Esophagus muscularis mucosa (tissue), 4 donors: Measurements from ENCODE around the gene PARD6G. TPM values are rescaled to one million over a fixed set of nuclear protein-coding genes. Genes with fewer than 3 reads are reported as not detected.

Experiments used
- DNase-seq: peaks from one replicate; pipeline ENCODE4 v3.0.0-alpha.2; 2017; ENCODE audit errors: extremely low spot score
- H3K27ac ChIP-seq, 4 donors: fragments of 200-600 bp; sonication (generic); replicated peaks in 1 of 4; 1 replicate in 3 of 4; 2 replicates in 1 of 4; pipeline ENCODE4 v1.5.1; 2016 to 2019; ENCODE audit warnings: mild to moderate bottlenecking in 1 of 4
- H3K27me3 ChIP-seq, 4 donors: fragments of 200-600 bp; sonication (generic); one replicate each; pipeline versions ENCODE4 v1.5.1 to v1.6.0; 2016 to 2019
- H3K36me3 ChIP-seq, 4 donors: fragments of 200-600 bp; sonication (generic); one replicate each; pipeline ENCODE4 v1.5.1; 2016 to 2019
- H3K4me1 ChIP-seq, 4 donors: fragments of 200-600 bp; sonication (generic); one replicate each; pipeline ENCODE4 v1.5.1; 2016 to 2019
- H3K4me3 ChIP-seq, 4 donors: fragments of 200-600 bp; sonication (generic); 1 replicate in 2 of 4; 2 replicates in 2 of 4; pipeline ENCODE4 v1.5.1; 2016 to 2019; ENCODE audit warnings: mild to moderate bottlenecking in 4 of 4, moderate library complexity in 1 of 4
- H3K9me3 ChIP-seq, 4 donors: fragments of 200-600 bp; sonication (generic); 1 replicate in 3 of 4; 2 replicates in 1 of 4; pipeline ENCODE4 v1.5.1; 2016 to 2019
- EP300 ChIP-seq: sonication (generic); formaldehyde crosslinking; IDR thresholded peaks from one replicate; pipeline ENCODE4 v1.6.1; 2017; ENCODE audit warnings: antibody characterized with exemption
- POLR2A ChIP-seq: fragments of 450-650 bp; IDR thresholded peaks from one replicate; pipeline ENCODE4 v1.6.1; 2017; ENCODE audit warnings: antibody characterized with exemption, moderate library complexity, mild to moderate bottlenecking, low read depth
- POLR2AphosphoS5 ChIP-seq, 2 donors: sonication (generic); formaldehyde crosslinking; IDR thresholded peaks; one replicate each; pipeline ENCODE4 v1.6.1; 2017; ENCODE audit warnings: antibody characterized with exemption in 2 of 2
- WGBS: methylation state at CpG from one replicate; pipeline ENCODE4 v1.1.5; 2018; 5-methylcytosine and 5-hydroxymethylcytosine counted together
- intact Hi-C: fragments of 100-400 bp; cut with DNase I; formaldehyde crosslinking; loops from one replicate; pipeline ENCODE4 v1.15.1; 2023
- total RNA-seq, 4 donors: library from RNA; depleted of rRNA; stranded (reverse); fragments of >200 nt; gene quantifications; one replicate each; pipeline versions ENCODE4 v1.1.0 to v1.2.1, GENCODE V29; 2016
- TF ChIP-seq, protein P1 (sequence below), 3 experiments: fragments of 200-600 bp in 2 of 3; fragments of 450-650 bp in 1 of 3; sonication (generic) in 2 of 3; IDR thresholded peaks; one replicate each; pipeline ENCODE4 v1.5.1; 2017 to 2019; ENCODE audit warnings: antibody characterized with exemption in 3 of 3, mild to moderate bottlenecking in 2 of 3, moderate library complexity in 1 of 3

PARD6G gene
- total RNA-seq, 4 donors from 2014 or later, result 5.4 to 11.3 (median 10.4) TPM

DNA sequence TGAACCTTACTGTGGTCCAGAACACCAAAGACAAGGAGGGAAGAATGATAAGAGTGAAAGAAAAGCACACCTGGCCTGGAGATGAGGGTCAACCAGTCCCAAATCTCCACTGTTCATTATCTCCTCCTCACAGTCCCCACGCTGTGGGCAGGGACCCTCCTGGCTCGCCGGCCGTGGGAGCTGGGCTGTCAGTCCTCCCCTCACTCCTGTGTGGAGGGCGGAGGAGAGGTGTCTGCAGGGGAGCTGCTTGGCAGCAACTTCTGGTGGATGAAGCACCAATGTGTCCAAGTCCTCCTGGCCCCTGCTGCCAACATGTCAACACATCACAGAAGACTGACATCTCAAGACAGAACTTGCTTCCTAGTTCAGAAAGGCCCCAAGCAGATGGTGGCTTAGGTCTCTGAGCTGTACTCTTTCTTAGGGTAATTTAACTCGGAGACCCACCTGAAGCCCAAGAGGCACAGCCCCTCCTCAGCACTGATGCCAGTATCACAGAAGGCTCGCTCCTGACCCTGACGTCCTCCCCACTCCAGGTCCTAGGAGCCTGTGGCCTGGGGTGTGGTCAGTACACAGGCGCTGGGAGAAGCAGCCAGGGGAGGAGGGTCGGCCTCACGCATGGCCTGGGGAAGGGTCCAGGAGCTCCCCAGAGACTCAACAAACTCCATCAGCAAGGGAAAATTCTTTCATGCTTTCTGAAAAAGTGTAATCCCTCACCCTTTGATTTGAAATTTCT is 54.5 kb downstream of the PARD6G start:
- no peak for DNase-seq
- WGBS, result 90% methylated on average over 8 of the region's 11 CpGs
- Histone ChIP-seq H3K4me3 (no peak overlapping the region), H3K9me3 (no peaks in the 10 kb centered on the region), H3K27ac (no peak overlapping the region), H3K36me3 (no peaks in the 10 kb centered on the region), H3K4me1 (no peaks in the 10 kb centered on the region), H3K27me3 (no peaks in the 10 kb centered on the region)
- TF ChIP-seq, protein P1, sequence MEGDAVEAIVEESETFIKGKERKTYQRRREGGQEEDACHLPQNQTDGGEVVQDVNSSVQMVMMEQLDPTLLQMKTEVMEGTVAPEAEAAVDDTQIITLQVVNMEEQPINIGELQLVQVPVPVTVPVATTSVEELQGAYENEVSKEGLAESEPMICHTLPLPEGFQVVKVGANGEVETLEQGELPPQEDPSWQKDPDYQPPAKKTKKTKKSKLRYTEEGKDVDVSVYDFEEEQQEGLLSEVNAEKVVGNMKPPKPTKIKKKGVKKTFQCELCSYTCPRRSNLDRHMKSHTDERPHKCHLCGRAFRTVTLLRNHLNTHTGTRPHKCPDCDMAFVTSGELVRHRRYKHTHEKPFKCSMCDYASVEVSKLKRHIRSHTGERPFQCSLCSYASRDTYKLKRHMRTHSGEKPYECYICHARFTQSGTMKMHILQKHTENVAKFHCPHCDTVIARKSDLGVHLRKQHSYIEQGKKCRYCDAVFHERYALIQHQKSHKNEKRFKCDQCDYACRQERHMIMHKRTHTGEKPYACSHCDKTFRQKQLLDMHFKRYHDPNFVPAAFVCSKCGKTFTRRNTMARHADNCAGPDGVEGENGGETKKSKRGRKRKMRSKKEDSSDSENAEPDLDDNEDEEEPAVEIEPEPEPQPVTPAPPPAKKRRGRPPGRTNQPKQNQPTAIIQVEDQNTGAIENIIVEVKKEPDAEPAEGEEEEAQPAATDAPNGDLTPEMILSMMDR (IDR thresholded peaks at IDR 0.05), result no peak
- TF ChIP-seq EP300 (no peak), POLR2AphosphoS5 (IDR thresholded peaks at IDR 0.05) (no peak), POLR2A (no peak)
- intact Hi-C loops, result no loop called here

DNA sequence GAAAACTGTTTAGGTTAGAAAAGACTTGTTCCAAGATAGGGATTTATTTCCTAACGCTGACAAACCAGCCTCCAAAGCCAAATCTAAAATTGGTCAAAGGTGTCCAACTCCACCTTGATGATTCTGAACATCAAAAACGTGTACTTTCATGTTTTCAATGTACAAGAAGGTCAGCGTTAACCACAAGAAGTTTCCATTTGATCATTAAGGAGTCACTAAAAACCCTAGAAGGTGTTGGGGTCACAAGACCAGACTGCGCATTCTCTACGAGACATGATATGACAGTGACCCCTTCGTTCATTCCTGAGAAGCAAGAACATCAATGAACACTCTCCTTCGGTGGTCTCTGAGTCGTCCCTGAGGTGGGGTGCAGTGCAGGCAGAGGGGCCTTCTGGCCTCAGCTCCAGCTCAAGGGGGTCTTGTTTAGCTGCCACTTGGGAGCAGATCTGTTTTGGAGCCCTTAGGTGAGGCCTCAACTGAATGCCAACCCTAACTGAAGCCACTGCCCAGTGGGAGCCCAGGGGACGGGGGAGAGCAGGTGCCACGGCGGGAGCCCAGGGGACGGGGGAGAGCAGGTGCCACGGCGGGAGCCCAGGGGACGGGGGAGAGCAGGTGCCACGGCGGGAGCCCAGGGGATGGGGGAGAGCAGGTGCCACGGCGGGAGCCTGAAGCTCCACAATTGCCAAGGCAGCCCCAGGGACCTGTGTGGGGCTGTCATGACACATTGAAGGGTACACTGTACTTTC is 55.2 kb downstream of the PARD6G start:
- Histone ChIP-seq H3K9me3 (no peaks in the 10 kb centered on the region), H3K4me3 (no peak overlapping the region), H3K27me3 (no peaks in the 10 kb centered on the region), H3K36me3 (no peaks in the 10 kb centered on the region), H3K4me1 (no peaks in the 10 kb centered on the region), H3K27ac (no peak overlapping the region)
- no peak for TF ChIP-seq POLR2AphosphoS5 (IDR thresholded peaks at IDR 0.05)
- no peak for TF ChIP-seq POLR2A
- TF ChIP-seq, protein P1 (IDR thresholded peaks at IDR 0.05), result no peak
- no peak for TF ChIP-seq EP300
- 91% methylated on average over 17 of the region's 19 CpGs for WGBS
- no peak for DNase-seq
- intact Hi-C loops, result no loop called here

DNA sequence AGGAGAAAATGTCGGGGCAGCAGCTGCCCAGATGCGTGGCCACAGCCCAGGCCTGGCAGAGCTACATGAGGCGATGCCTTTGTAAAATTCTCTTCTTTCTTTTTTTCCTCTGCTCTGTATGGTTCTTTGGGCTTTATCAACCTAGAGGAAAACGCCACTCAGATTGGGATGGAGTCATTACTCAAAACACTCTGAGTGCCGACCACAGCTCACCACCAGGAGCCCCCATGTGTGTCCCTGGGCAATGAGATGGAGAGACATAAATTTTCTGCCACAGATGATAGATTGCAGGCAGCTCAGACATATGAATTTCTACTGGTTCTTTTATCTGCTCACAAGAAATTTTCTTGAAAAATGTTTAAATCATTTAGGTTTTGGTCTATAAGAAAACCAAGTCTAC is 56.0 kb downstream of the PARD6G start:
- no peak for TF ChIP-seq POLR2A
- Histone ChIP-seq H3K9me3 (no peaks in the 10 kb centered on the region), H3K27ac (no peak overlapping the region), H3K27me3 (no peaks in the 10 kb centered on the region), H3K36me3 (no peaks in the 10 kb centered on the region), H3K4me3 (no peak overlapping the region), H3K4me1 (no peaks in the 10 kb centered on the region)
- intact Hi-C loops, result no loop called here
- 84% methylated on average over 5 of the region's 5 CpGs for WGBS
- no peak for DNase-seq

GRCh38 chr18:80190311-80190710 is 57.0 kb downstream of the PARD6G start:
- TF ChIP-seq POLR2A (no peak), POLR2AphosphoS5 (IDR thresholded peaks at IDR 0.05) (no peak), EP300 (no peak)
- TF ChIP-seq, protein P1 (IDR thresholded peaks at IDR 0.05), result no peak
- H3K36me3 ChIP-seq, result no peaks in the 10 kb centered on the region
- no peaks in the 10 kb centered on the region for H3K27me3 ChIP-seq
- intact Hi-C loops, result no loop called here
- no peaks in the 10 kb centered on the region for H3K9me3 ChIP-seq
- no peak for DNase-seq
- 90% methylated on average over 5 of the region's 5 CpGs for WGBS
- no peaks in the 10 kb centered on the region for H3K4me1 ChIP-seq
- no peak overlapping the region for H3K27ac ChIP-seq
- no peak overlapping the region for H3K4me3 ChIP-seq

- H3K27me3 ChIP-seq, result no peaks in the 10 kb centered on the region
- no peak for TF ChIP-seq POLR2AphosphoS5 (IDR thresholded peaks at IDR 0.05)
- no peak for TF ChIP-seq POLR2A
- TF ChIP-seq, protein P1 (IDR thresholded peaks at IDR 0.05), result no peak
- no peak for TF ChIP-seq EP300
- H3K9me3 ChIP-seq, result no peaks in the 10 kb centered on the region
- H3K27ac ChIP-seq, result no peak overlapping the region
- H3K4me3 ChIP-seq, result no peak overlapping the region
- no peaks in the 10 kb centered on the region for H3K4me1 ChIP-seq
- 90% methylated on average over 10 of the region's 10 CpGs for WGBS
- H3K36me3 ChIP-seq, result no peaks in the 10 kb centered on the region
- intact Hi-C loops, result no loop called here
- no peak for DNase-seq
Observed at GRCh38 chr18:80189531-80189865, 57.8 kb downstream of the PARD6G start.
